ENCODE data around the gene AEBP1. TPM values are rescaled to one million over a fixed set of nuclear protein-coding genes. Genes with fewer than 3 reads are reported as not detected.

The AEBP1 gene
- total RNA-seq, 1 donor, result 267 TPM

- Histone ChIP-seq H3K36me3 (ENCODE audit: insufficient read depth, low read length) (peaks cover 50% of the 10 kb centered on the region), H2AFZ (ENCODE audit: low read length) (no peak overlapping the region), H3K27ac (ENCODE audit: low read depth, low read length) (peak overlapping the region; percentile 96), H3K9me3 (ENCODE audit: low read depth, low read length) (no peaks in the 10 kb centered on the region), H4K20me1 (ENCODE audit: insufficient read depth, low read length) (peaks cover 43% of the 10 kb centered on the region), H3K4me3 (ENCODE audit: insufficient read depth, low read length) (peak overlapping the region; percentile 93), H3K27me3 (ENCODE audit: insufficient read depth, low read length) (no peaks in the 10 kb centered on the region), H3K4me2 (ENCODE audit: insufficient read depth, low read length) (peak overlapping the region; percentile 100), H3K4me1 (ENCODE audit: insufficient read depth, low read length) (peaks cover 38% of the 10 kb centered on the region), H3K79me2 (ENCODE audit: insufficient read depth, low read length) (peaks cover 57% of the 10 kb centered on the region)
- TF ChIP-seq CTCF (IDR thresholded peaks at IDR 0.05; ENCODE audit: extremely low read depth, low read depth, low read length), result no peak
- peak; percentile 84 for DNase-seq (ENCODE audit: insufficient read length, low spot score, missing footprints)
These were observed 2.3 kb downstream of the AEBP1 start for GRCh38 chr7:44106311-44107065.

GRCh38 chr7:44107116-44107960, 3.2 kb downstream of the AEBP1 start:
- Histone ChIP-seq H3K4me2 (ENCODE audit: insufficient read depth, low read length) (peak overlapping the region; percentile 100), H3K9me3 (ENCODE audit: low read depth, low read length) (no peaks in the 10 kb centered on the region), H3K4me1 (ENCODE audit: insufficient read depth, low read length) (peaks cover 31% of the 10 kb centered on the region), H3K79me2 (ENCODE audit: insufficient read depth, low read length) (peaks cover 57% of the 10 kb centered on the region), H3K36me3 (ENCODE audit: insufficient read depth, low read length) (peaks cover 59% of the 10 kb centered on the region), H4K20me1 (ENCODE audit: insufficient read depth, low read length) (peaks cover 51% of the 10 kb centered on the region), H3K27me3 (ENCODE audit: insufficient read depth, low read length) (no peaks in the 10 kb centered on the region), H3K4me3 (ENCODE audit: insufficient read depth, low read length) (no peak overlapping the region), H3K27ac (ENCODE audit: low read depth, low read length) (peak overlapping the region; percentile 96), H2AFZ (ENCODE audit: low read length) (no peak overlapping the region)
- DNase-seq (ENCODE audit: insufficient read length, low spot score, missing footprints), result peak; percentile 77
- no peak for TF ChIP-seq CTCF (IDR thresholded peaks at IDR 0.05; ENCODE audit: extremely low read depth, low read depth, low read length)

GRCh38 chr7:44107961-44108767, 4.0 kb downstream of the AEBP1 start:
- Histone ChIP-seq H3K27me3 (ENCODE audit: insufficient read depth, low read length) (no peaks in the 10 kb centered on the region), H3K27ac (ENCODE audit: low read depth, low read length) (peak overlapping the region; percentile 28), H4K20me1 (ENCODE audit: insufficient read depth, low read length) (peaks cover 51% of the 10 kb centered on the region), H3K79me2 (ENCODE audit: insufficient read depth, low read length) (peaks cover 57% of the 10 kb centered on the region), H2AFZ (ENCODE audit: low read length) (no peak overlapping the region), H3K4me2 (ENCODE audit: insufficient read depth, low read length) (no peak overlapping the region), H3K36me3 (ENCODE audit: insufficient read depth, low read length) (peaks cover 67% of the 10 kb centered on the region), H3K9me3 (ENCODE audit: low read depth, low read length) (no peaks in the 10 kb centered on the region), H3K4me1 (ENCODE audit: insufficient read depth, low read length) (peaks cover 23% of the 10 kb centered on the region), H3K4me3 (ENCODE audit: insufficient read depth, low read length) (no peak overlapping the region)
- peak; percentile 84 for DNase-seq (ENCODE audit: insufficient read length, low spot score, missing footprints)
- TF ChIP-seq CTCF (IDR thresholded peaks at IDR 0.05; ENCODE audit: extremely low read depth, low read depth, low read length), result no peak

All from osteoblast (primary cell).